NT2/D1 (cell line): ENCODE data around the gene TAOK3.
"Not testable (repeated sequence)": the region's sequence is repeated elsewhere in the genome, so short reads cannot be mapped to it uniquely, and the experiment has no call there.

Experiments used
- DNase-seq: peaks from one replicate; pipeline ENCODE4 v3.0.0-alpha.2; 2011; ENCODE audit warnings: low read depth, low spot score
- H3K27me3 ChIP-seq: 2 replicates; pipeline ENCODE4 v1.6.0; 2011; ENCODE audit warnings: mild to moderate bottlenecking; ENCODE audit not compliant: insufficient read length, insufficient read depth
- H3K36me3 ChIP-seq: 2 replicates; pipeline ENCODE4 v1.6.1; 2011; ENCODE audit warnings: mild to moderate bottlenecking, low read length, mixed read lengths; ENCODE audit not compliant: insufficient read depth, insufficient read length
- H3K4me1 ChIP-seq: 2 replicates; pipeline ENCODE4 v1.5.1; 2011; ENCODE audit not compliant: insufficient read depth, insufficient read length
- H3K4me3 ChIP-seq: 2 replicates; pipeline ENCODE4 v1.5.1; 2011; ENCODE audit warnings: low read depth; ENCODE audit not compliant: insufficient read length
- H3K9ac ChIP-seq: 2 replicates; pipeline ENCODE4 v1.6.0; 2011; ENCODE audit warnings: low read depth; ENCODE audit not compliant: insufficient read length
- H3K9me3 ChIP-seq: 2 replicates; pipeline ENCODE4 v1.5.1; 2011; ENCODE audit warnings: mild to moderate bottlenecking, low read length; ENCODE audit not compliant: insufficient read depth
- SUZ12 ChIP-seq: IDR thresholded peaks from 2 replicates; pipeline ENCODE4 v1.6.1; 2011; ENCODE audit not compliant: insufficient read length, insufficient read depth; ENCODE audit errors: extremely low read depth
- YY1 ChIP-seq: IDR thresholded peaks from 2 replicates; pipeline ENCODE4 v1.6.1; 2011; ENCODE audit not compliant: insufficient read length, insufficient read depth
- ZNF274 ChIP-seq: IDR thresholded peaks from 2 replicates; pipeline ENCODE4 v1.6.1; 2011; ENCODE audit warnings: mild to moderate bottlenecking, low read depth, low read length

The TAOK3 gene

GRCh38 chr12:118372541-118373495 is at the start of gene TAOK3:
Gene TAOK3, minus strand, starts transcription at chr12:118372907. Its CDS starts 117,340 bp downstream, at chr12:118255567.
- peak within 1 kb of the TSS; percentile 90 for H3K4me3 ChIP-seq

GRCh38 chr12:118420673-118421072 is 48.0 kb upstream of the TAOK3 start:
- TF ChIP-seq ZNF274 (no peak), YY1 (no peak), SUZ12 (no peak)
- Histone ChIP-seq H3K9ac (no peak overlapping the region), H3K27me3 (no peaks in the 10 kb centered on the region), H3K9me3 (no peaks in the 10 kb centered on the region), H3K36me3 (peaks cover 8% of the 10 kb centered on the region), H3K4me3 (no peak overlapping the region), H3K4me1 (no peaks in the 10 kb centered on the region)
- DNase-seq: no peak

More at GRCh38 chr12:118372541-118373495, at the start of gene TAOK3:
- Histone ChIP-seq H3K36me3 (no peaks in the 10 kb centered on the region), H3K27me3 (peaks cover 33% of the 10 kb centered on the region), H3K4me1 (peaks cover 3% of the 10 kb centered on the region), H3K9me3 (no peaks in the 10 kb centered on the region), H3K9ac (peak within 1 kb of the TSS; percentile 80)
- peak; percentile 96 for DNase-seq
- no peak for TF ChIP-seq YY1
- TF ChIP-seq ZNF274: no peak
- TF ChIP-seq SUZ12: no peak

- TF ChIP-seq ZNF274 (no peak), SUZ12 (no peak), YY1 (no peak)
- no peaks in the 10 kb centered on the region for H3K9me3 ChIP-seq
- H3K36me3 ChIP-seq: peaks cover 27% of the 10 kb centered on the region
- no peaks in the 10 kb centered on the region for H3K27me3 ChIP-seq
- no peak overlapping the region for H3K4me3 ChIP-seq
- H3K4me1 ChIP-seq: no peaks in the 10 kb centered on the region
- no peak for DNase-seq
- H3K9ac ChIP-seq: no peak overlapping the region
These were observed 45.8 kb upstream of the TAOK3 start for GRCh38 chr12:118418385-118419057.

GRCh38 chr12:118417942-118418341 is 45.2 kb upstream of the TAOK3 start:
- H3K9ac ChIP-seq: no peak overlapping the region
- H3K4me3 ChIP-seq: no peak overlapping the region
- H3K27me3 ChIP-seq: no peaks in the 10 kb centered on the region
- TF ChIP-seq SUZ12 (no peak), YY1 (no peak), ZNF274 (no peak)
- H3K9me3 ChIP-seq: peaks cover 2% of the 10 kb centered on the region; the same call in 1 of the 2 replicates
- H3K36me3 ChIP-seq: peaks cover 33% of the 10 kb centered on the region
- no peak for DNase-seq
- H3K4me1 ChIP-seq: no peaks in the 10 kb centered on the region

GRCh38 chr12:118409834-118410233 is 37.1 kb upstream of the TAOK3 start:
- Histone ChIP-seq H3K27me3 (no peaks in the 10 kb centered on the region), H3K9me3 (peaks cover 21% of the 10 kb centered on the region; the same call in 1 of the 2 replicates), H3K4me1 (no peaks in the 10 kb centered on the region), H3K4me3 (no peak overlapping the region), H3K9ac (no peak overlapping the region), H3K36me3 (peaks cover 66% of the 10 kb centered on the region)
- TF ChIP-seq YY1 (no peak), ZNF274 (no peak), SUZ12 (no peak)
- DNase-seq: no peak

GRCh38 chr12:118408241-118408640 is 35.5 kb upstream of the TAOK3 start:
- not testable (repeated sequence) for H3K4me1 ChIP-seq, H3K27me3 ChIP-seq, H3K4me3 ChIP-seq, DNase-seq, H3K9ac ChIP-seq
- peaks cover 62% of the 10 kb centered on the region for H3K36me3 ChIP-seq
- H3K9me3 ChIP-seq: peaks cover 21% of the 10 kb centered on the region; the same call in 1 of the 2 replicates

- Histone ChIP-seq H3K9ac (no peak overlapping the region), H3K4me3 (no peak overlapping the region), H3K4me1 (no peaks in the 10 kb centered on the region), H3K36me3 (peaks cover 67% of the 10 kb centered on the region), H3K27me3 (no peaks in the 10 kb centered on the region), H3K9me3 (no peaks in the 10 kb centered on the region)
- no peak for TF ChIP-seq SUZ12
- TF ChIP-seq YY1: no peak
- no peak for TF ChIP-seq ZNF274
- peak; percentile 39 for DNase-seq
These were observed 32.3 kb upstream of the TAOK3 start for GRCh38 chr12:118404876-118405521.
